Fibroblast of lung (primary cell): ENCODE data around the gene CAMTA1. TPM values are rescaled to one million over a fixed set of nuclear protein-coding genes. Genes with fewer than 3 reads are reported as not detected.

ENCODE experiments used
- DNase-seq, 2 donors: peaks; one replicate each; pipeline versions ENCODE4 v3.0.0 to v3.0.0-alpha.2; 2010; ENCODE audit warnings: low read depth in 2 of 2
- H2AFZ ChIP-seq: 2 replicates; pipeline ENCODE4 v1.5.1; 2012; ENCODE audit warnings: low read length, control low read depth, inconsistent platforms
- H3K27ac ChIP-seq: 2 replicates; pipeline ENCODE4 v1.5.1; 2011; ENCODE audit warnings: low read length, control low read depth; ENCODE audit not compliant: insufficient read depth
- H3K27me3 ChIP-seq: 2 replicates; pipeline ENCODE4 v1.5.1; 2011; ENCODE audit warnings: mild to moderate bottlenecking, low read length; ENCODE audit not compliant: control insufficient read depth, insufficient read depth
- H3K36me3 ChIP-seq: 2 replicates; pipeline ENCODE4 v1.5.1; 2011; ENCODE audit warnings: low read length; ENCODE audit not compliant: control insufficient read depth, insufficient read depth
- H3K4me1 ChIP-seq: 2 replicates; pipeline ENCODE4 v1.5.1; 2011; ENCODE audit warnings: low read length; ENCODE audit not compliant: control insufficient read depth, insufficient read depth; ENCODE audit errors: extremely low read depth
- H3K4me2 ChIP-seq: 2 replicates; pipeline ENCODE4 v1.5.1; 2011; ENCODE audit warnings: low read length, control low read depth; ENCODE audit not compliant: insufficient read depth; ENCODE audit errors: extremely low read depth
- H3K4me3 ChIP-seq, 4 experiments: fragments of 200-600 bp in 1 of 4; sonication (generic) in 1 of 4; replicated peaks in 1 of 4; 2 replicates each; pipeline ENCODE4 v1.5.1; 2011 to 2016; ENCODE audit warnings: low read length in 4 of 4, low read depth in 3 of 4, mild to moderate bottlenecking in 3 of 4, control low read depth in 2 of 4, inconsistent platforms in 1 of 4, mixed read lengths in 1 of 4; ENCODE audit not compliant: insufficient read depth in 1 of 4; ENCODE audit errors: control extremely low read depth in 1 of 4
- H3K79me2 ChIP-seq: 2 replicates; pipeline ENCODE4 v1.5.1; 2012; ENCODE audit warnings: mild to moderate bottlenecking, low read length, inconsistent platforms; ENCODE audit not compliant: control insufficient read depth, insufficient read depth
- H3K9ac ChIP-seq: 2 replicates; pipeline ENCODE4 v1.5.1; 2011; ENCODE audit warnings: mild to moderate bottlenecking, low read length, control low read depth; ENCODE audit not compliant: insufficient read depth
- H3K9me3 ChIP-seq: 2 replicates; pipeline ENCODE4 v1.5.1; 2012; ENCODE audit warnings: low read depth, low read length; ENCODE audit not compliant: control insufficient read depth, insufficient read depth
- H4K20me1 ChIP-seq: 2 replicates; pipeline ENCODE4 v1.5.1; 2011; ENCODE audit warnings: low read length; ENCODE audit not compliant: control insufficient read depth, insufficient read depth; ENCODE audit errors: extremely low read depth
- EZH2 ChIP-seq: IDR thresholded peaks from 2 replicates; pipeline ENCODE4 v1.5.1; 2012; ENCODE audit warnings: low read length, control low read depth, mild to moderate bottlenecking; ENCODE audit errors: missing control alignments
- polyA plus RNA-seq, 2 donors: library from polyadenylated mRNA; depleted of rRNA in 1 of 2; stranded (reverse) in 1 of 2; unstranded in 1 of 2; fragments of >200 nt; gene quantifications; 2 replicates each; pipeline ENCODE4 v1.2.1, GENCODE V29; 2011 to 2012; ENCODE audit warnings: missing spikeins in 1 of 2
- total RNA-seq: library from RNA; depleted of rRNA; stranded (reverse); fragments of >200 nt; gene quantifications from 2 replicates; pipeline ENCODE4 v1.2.1, GENCODE V29; 2014
- TF ChIP-seq, protein P1 (sequence below), 2 donors: IDR thresholded peaks in 1 of 2; conservative IDR thresholded peaks in 1 of 2; 1 replicate in 1 of 2; 2 replicates in 1 of 2; pipeline ENCODE4 v1.5.1; 2011 to 2012; ENCODE audit warnings: low read length in 2 of 2, control low read depth in 1 of 2, inconsistent platforms in 1 of 2, low read depth in 1 of 2, mild to moderate bottlenecking in 1 of 2

CAMTA1 gene
- total and polyA plus RNA-seq, 2 donors (not counting 1 experiment from before 2014, with no cell fraction given) = 47.6 to 86.0 TPM

DNA sequence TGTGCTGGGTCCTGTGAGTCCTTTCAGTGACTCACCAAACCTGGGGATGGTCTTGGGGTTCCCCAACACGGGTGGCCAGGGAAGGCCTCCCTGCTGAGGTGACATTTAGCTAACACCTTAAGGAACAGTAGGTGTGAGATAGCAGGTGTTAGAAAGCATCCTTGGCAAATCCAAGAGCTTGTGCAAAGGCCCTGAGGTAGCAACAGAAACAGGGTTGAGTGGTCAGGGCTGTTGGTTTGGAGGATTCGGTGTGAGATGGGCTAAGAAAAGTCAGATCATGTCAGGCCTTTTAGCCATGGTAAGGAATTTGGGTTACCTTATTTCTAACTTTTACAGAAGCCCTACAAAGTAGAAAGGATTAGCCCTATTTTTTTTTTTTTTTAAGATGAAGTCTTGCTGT is 343.0 kb downstream of the CAMTA1 start:
- H3K4me3 ChIP-seq = no peak overlapping the region
- no peaks in the 10 kb centered on the region for H4K20me1 ChIP-seq
- no peak overlapping the region for H3K9ac ChIP-seq
- no peaks in the 10 kb centered on the region for H3K4me1 ChIP-seq
- H3K36me3 ChIP-seq = no peaks in the 10 kb centered on the region
- no peaks in the 10 kb centered on the region for H3K9me3 ChIP-seq
- H3K79me2 ChIP-seq = no peaks in the 10 kb centered on the region
- no peak overlapping the region for H3K27ac ChIP-seq
- no peaks in the 10 kb centered on the region for H3K27me3 ChIP-seq
- no peak overlapping the region for H3K4me2 ChIP-seq
- TF ChIP-seq, protein P1, sequence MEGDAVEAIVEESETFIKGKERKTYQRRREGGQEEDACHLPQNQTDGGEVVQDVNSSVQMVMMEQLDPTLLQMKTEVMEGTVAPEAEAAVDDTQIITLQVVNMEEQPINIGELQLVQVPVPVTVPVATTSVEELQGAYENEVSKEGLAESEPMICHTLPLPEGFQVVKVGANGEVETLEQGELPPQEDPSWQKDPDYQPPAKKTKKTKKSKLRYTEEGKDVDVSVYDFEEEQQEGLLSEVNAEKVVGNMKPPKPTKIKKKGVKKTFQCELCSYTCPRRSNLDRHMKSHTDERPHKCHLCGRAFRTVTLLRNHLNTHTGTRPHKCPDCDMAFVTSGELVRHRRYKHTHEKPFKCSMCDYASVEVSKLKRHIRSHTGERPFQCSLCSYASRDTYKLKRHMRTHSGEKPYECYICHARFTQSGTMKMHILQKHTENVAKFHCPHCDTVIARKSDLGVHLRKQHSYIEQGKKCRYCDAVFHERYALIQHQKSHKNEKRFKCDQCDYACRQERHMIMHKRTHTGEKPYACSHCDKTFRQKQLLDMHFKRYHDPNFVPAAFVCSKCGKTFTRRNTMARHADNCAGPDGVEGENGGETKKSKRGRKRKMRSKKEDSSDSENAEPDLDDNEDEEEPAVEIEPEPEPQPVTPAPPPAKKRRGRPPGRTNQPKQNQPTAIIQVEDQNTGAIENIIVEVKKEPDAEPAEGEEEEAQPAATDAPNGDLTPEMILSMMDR (conservative IDR thresholded peaks at IDR 0.05 in 1 of 2, IDR thresholded peaks at IDR 0.05 in 1 of 2; ENCODE audit: low read depth in 1 of 2, low read length in 2 of 2) = no peak
- TF ChIP-seq EZH2 = no peak
- no peak for DNase-seq
- no peak overlapping the region for H2AFZ ChIP-seq

DNA sequence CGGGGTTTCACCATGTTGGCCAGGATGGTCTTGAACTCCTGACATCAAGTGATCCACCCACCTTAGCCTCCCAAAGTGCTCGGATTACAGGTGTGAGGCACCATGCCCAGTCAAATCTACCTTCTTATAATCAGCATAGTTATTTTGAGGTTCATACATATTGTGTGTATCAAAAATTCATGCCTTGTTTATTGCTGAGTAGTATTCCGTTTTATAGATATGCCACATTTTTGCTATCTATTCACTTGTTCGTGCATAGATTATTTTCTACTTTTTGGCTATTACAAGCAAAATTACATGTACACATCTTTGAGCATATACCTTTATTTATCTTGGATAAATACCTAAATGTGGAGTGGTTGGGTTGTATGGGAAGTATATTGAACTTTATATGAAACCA is 344.9 kb downstream of the CAMTA1 start:
- Histone ChIP-seq H3K36me3 (no peaks in the 10 kb centered on the region), H3K9me3 (no peaks in the 10 kb centered on the region), H3K9ac (no peak overlapping the region), H3K4me3 (no peak overlapping the region), H4K20me1 (no peaks in the 10 kb centered on the region), H3K27ac (no peak overlapping the region), H2AFZ (no peak overlapping the region), H3K4me2 (no peak overlapping the region), H3K27me3 (no peaks in the 10 kb centered on the region), H3K79me2 (no peaks in the 10 kb centered on the region), H3K4me1 (no peaks in the 10 kb centered on the region)
- no peak for DNase-seq
- TF ChIP-seq, protein P1 (conservative IDR thresholded peaks at IDR 0.05 in 1 of 2, IDR thresholded peaks at IDR 0.05 in 1 of 2; ENCODE audit: low read depth in 1 of 2, low read length in 2 of 2) = no peak
- TF ChIP-seq EZH2 = no peak

DNA sequence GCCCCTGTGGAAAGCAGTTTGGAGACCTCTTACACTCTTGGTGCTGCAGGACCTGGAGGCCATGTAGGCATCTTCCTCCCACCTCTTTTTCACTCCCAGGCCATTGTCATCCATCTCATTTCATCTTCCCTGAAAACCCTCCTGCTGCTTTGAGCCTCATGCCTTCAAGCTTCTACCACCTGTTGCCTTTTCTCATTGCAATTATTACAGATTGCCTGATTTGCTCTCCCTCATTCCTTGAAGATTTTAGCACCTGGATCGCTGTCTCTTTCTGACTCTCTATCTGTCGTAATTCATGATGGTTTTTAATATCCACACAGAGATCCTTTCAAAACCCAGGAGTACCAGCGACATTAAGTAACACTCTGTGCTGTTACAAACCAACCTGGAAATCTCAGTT is 350.2 kb downstream of the CAMTA1 start:
- TF ChIP-seq, protein P1 (conservative IDR thresholded peaks at IDR 0.05 in 1 of 2, IDR thresholded peaks at IDR 0.05 in 1 of 2; ENCODE audit: low read depth in 1 of 2, low read length in 2 of 2) = no peak
- TF ChIP-seq EZH2 = no peak
- H4K20me1 ChIP-seq = no peaks in the 10 kb centered on the region
- H3K4me1 ChIP-seq = no peaks in the 10 kb centered on the region
- no peak overlapping the region for H2AFZ ChIP-seq
- no peak overlapping the region for H3K4me3 ChIP-seq
- no peak overlapping the region for H3K9ac ChIP-seq
- H3K36me3 ChIP-seq = no peaks in the 10 kb centered on the region
- no peaks in the 10 kb centered on the region for H3K27me3 ChIP-seq
- no peaks in the 10 kb centered on the region for H3K79me2 ChIP-seq
- H3K4me2 ChIP-seq = no peak overlapping the region
- no peaks in the 10 kb centered on the region for H3K9me3 ChIP-seq
- H3K27ac ChIP-seq = no peak overlapping the region
- no peak for DNase-seq
